ENCODE measurements around the gene SNX9.
"Not testable (repeated sequence)": the region's sequence is repeated elsewhere in the genome, so short reads cannot be mapped to it uniquely, and the experiment has no call there.

SNX9 gene

DNA sequence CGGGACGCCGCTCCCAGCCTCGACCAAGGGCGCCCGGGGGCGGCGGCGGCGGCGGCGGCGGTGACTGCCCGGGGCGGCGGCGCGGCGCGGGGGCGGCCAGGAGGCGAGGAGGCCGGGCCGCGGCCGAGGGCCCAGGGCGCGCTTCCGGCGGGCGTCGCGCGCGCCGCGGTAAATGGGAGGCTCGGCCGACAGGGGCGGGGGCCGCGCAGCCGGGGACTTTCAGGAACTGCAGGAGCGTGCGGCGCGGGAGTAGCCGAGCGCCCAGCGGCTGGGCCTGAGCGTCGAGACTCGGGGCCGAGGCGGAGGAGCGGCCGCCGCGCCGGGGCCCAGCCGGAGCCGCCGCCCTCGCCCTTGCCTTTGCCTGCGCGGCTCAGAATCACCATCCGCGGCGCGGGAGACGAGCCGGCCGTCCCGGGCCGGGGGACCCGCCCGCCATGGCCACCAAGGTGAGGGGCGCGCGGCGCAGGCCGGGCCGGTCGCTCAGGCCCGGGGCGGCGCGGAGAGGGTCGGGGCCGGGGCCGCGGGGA is at the start of gene SNX9:
Gene SNX9 (plus strand): TSS at position 246 of the 527 bp plus-strand sequence. CDS start 189 bp downstream, at position 435.
- DNase-seq (ENCODE audit: low spot score): peak; percentile 64

GRCh38 chr6:157773248-157773773 is 49.7 kb upstream of the SNX9 start:
- no peak for DNase-seq (ENCODE audit: low spot score)

- peak; percentile 74 for DNase-seq (ENCODE audit: low spot score)
Measured at GRCh38 chr6:157774153-157775135, 48.6 kb upstream of the SNX9 start.

DNA sequence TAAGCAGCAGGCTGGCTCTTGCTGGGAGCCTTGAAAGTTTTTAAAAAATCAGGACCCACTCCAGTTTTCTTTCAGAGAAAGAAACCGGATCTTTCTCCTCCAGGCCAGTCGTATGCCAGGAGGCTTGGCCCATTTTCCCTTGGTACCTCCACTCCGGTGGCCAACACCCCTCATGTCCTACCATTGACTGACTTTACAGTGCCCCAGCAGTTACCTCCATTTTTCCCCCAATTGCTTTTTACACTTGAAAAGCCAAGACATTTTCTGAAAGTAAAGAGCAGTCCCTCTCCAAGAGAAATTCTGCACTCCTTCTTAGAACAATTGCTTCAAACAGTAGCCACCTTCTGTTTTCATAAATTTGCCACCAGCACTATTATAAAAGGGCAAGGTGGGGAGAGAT is 47.7 kb upstream of the SNX9 start:
- no peak for DNase-seq (ENCODE audit: low spot score)

GRCh38 chr6:157777344-157777743 is 45.7 kb upstream of the SNX9 start:
- no peak for DNase-seq (ENCODE audit: low spot score)

DNA sequence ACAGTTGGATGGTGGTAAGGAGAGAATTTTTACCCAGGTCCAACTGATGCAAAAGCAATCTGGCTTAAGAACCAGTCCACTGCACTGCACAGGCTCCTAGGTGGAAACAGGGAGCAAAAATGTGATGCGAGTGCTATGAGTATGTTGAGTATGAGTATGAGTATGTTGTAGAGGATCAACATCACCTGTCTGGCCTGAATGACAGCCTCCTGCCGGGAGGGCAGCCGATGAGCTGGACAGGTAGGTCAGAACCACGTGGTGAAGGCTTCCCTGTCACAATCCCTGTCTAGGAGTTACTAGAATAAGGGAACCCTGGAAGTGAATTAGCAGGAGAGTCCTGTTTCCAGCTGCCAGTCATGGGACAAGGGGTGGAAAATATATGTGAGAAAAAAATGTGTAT is 44.3 kb upstream of the SNX9 start:
- DNase-seq (ENCODE audit: low spot score): no peak

- DNase-seq (ENCODE audit: low spot score): peak; percentile 54
Measured at GRCh38 chr6:157779705-157780604, 43.1 kb upstream of the SNX9 start.

DNA sequence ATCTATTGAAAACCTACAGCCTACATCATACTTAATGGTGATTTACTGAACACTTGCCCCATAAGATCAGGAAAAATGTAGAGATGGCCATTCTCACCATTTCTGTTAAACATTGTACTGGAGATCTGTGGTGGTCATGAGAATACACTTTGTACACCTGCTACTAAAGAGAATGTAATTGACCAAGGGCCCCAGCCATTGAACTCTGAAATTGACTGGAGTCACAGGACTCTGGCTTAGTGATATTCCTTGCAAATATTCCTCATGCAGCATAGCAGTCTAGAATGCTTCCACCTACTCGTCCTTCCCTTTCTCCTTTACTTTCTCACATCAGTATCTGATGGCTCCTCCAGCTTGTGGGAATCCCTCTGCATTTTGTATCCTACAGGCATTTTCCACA is 37.4 kb upstream of the SNX9 start:
- DNase-seq (ENCODE audit: low spot score): no peak

DNA sequence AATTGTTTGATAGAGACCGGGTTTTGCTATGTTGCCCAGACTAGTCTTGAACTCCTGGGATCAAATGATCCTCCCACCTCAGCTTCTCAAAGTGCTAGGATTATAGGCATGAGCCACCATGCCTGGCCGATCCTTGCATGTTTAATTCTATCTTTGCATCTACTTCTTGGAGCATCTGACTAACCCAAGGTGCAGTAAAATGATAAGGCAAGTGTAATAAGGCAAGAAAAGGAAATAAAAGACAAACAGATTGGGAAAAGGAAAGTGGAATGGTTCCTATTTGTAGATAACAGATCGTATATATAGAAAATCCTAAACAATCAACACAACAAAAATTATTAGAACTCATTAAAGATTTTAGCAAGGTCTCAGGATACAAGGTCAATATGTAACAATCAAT is 36.8 kb upstream of the SNX9 start:
- no peak for DNase-seq (ENCODE audit: low spot score)

GRCh38 chr6:157787080-157787479 is 36.0 kb upstream of the SNX9 start:
- DNase-seq (ENCODE audit: low spot score): no peak

- no peak for DNase-seq (ENCODE audit: low spot score)
Measured at GRCh38 chr6:157788180-157788579, 34.9 kb upstream of the SNX9 start.

DNA sequence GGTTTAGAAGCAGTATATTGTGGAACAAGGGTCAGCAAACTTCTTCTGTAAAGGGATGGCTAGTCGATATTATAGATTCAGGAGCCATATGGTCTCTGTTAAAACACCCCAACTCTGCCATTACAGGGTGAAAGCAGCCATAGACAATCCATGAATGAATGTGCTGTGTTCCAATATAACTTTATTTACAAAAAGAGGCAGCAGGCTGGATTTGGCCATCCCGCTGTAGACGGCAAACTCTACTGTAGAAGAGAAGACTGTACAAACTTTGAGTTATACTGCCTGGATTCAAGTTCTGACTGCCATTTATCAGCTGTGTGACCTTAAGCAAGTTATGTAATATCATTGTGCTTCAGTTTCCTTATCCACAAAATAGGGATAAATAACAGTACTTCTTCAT is 33.7 kb upstream of the SNX9 start:
- DNase-seq (ENCODE audit: low spot score): no peak

- no peak for DNase-seq (ENCODE audit: low spot score)
Measured at GRCh38 chr6:157789861-157790260, 33.2 kb upstream of the SNX9 start.

- no peak for DNase-seq (ENCODE audit: low spot score)
Measured at GRCh38 chr6:157790548-157791160, 32.4 kb upstream of the SNX9 start.

DNA sequence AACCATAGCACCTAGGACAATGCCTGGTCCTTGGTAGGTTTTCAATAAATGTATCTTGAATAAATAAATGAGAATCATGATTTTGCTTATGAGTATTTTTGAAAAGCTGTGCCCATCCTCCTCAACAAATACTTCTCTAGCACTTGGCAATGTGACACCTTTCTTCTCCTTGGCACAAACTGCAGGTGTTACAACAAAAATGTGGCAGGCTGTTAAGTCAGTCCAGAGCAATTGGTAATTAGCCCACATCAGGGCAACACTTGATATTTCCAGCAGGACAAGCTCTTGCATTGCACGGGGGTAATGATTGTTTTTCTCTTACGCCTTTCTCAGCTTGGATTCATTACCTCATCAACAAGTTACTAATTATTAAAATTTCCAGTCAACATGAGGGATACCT is 31.6 kb upstream of the SNX9 start:
- no peak for DNase-seq (ENCODE audit: low spot score)

- DNase-seq (ENCODE audit: low spot score): no peak
Measured at GRCh38 chr6:157792671-157793070, 30.4 kb upstream of the SNX9 start.

- not testable (repeated sequence) for DNase-seq (ENCODE audit: low spot score)
Measured at GRCh38 chr6:157794012-157794411, 29.0 kb upstream of the SNX9 start.

- DNase-seq (ENCODE audit: low spot score): no peak
Measured at GRCh38 chr6:157795841-157796240, 27.2 kb upstream of the SNX9 start.

- DNase-seq (ENCODE audit: low spot score): no peak
Measured at GRCh38 chr6:157798851-157799250, 24.2 kb upstream of the SNX9 start.

DNA sequence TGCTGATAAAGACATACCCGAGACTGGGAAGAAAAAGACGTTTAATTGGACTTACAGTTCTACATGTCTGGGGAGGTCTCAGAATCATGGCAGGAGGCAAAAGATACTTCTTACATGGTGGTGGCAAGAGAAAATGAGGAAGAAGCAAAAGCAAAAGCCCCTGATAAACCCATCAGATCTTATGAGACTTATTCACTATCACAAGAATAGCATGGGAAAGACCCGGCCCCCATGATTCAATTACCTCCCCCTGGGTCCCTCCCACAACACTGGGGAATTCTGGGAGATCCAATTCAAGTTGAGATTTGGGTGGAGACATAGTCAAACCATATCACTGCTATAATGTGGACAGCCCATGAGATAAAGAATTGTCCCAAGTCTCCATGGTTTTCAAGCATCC is 23.5 kb upstream of the SNX9 start:
- not testable (repeated sequence) for DNase-seq (ENCODE audit: low spot score)

DNA sequence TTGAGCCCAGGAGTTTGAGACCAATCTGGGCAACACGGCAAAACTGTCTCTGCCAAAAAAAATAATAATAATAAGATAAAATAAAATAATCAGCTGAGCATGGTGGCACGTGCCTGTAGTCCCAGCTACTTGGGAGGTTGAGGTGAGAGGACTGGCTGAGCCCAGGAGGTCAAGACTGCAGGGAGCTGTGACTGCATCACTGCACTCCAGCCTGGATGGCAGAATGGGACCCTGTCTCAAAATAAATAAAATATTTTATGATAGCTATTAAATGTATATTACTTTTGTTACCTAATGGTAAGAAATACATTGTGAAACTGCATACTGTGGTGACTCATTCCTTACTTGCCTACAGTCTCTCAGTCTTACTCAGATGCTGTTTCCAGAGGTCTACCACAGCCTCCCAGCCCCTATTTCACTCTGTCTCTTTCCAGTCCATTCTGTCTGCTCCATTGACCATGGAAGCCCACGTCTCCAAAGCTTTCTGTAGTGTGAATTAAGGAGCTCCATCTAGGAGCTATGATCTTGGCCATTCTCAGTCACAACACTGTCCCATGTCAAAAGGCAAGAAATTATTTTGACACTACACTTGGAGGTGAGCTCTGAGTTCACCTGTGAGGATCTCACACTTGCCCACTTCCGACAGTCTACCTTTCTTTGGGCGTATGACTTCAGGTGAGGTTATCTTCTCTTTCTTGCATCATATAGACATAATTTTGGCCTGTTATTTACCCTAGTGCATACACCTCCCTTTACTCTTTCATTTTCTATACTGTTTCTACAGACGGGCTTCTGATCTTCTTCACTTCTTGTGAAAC is 22.4 kb upstream of the SNX9 start:
- peak; percentile 38 for DNase-seq (ENCODE audit: low spot score)
